DMS53 treated with DMSO at 0.1 percent for 48 hours (cell line): Measurements from ENCODE around the gene INSIG1.

Experiments
- DNase-seq: peaks from one replicate; lab custom pipeline; 2025; ENCODE audit not compliant: unreplicated experiment; lab: John Stamatoyannopoulos, UW

The INSIG1 gene

DNA sequence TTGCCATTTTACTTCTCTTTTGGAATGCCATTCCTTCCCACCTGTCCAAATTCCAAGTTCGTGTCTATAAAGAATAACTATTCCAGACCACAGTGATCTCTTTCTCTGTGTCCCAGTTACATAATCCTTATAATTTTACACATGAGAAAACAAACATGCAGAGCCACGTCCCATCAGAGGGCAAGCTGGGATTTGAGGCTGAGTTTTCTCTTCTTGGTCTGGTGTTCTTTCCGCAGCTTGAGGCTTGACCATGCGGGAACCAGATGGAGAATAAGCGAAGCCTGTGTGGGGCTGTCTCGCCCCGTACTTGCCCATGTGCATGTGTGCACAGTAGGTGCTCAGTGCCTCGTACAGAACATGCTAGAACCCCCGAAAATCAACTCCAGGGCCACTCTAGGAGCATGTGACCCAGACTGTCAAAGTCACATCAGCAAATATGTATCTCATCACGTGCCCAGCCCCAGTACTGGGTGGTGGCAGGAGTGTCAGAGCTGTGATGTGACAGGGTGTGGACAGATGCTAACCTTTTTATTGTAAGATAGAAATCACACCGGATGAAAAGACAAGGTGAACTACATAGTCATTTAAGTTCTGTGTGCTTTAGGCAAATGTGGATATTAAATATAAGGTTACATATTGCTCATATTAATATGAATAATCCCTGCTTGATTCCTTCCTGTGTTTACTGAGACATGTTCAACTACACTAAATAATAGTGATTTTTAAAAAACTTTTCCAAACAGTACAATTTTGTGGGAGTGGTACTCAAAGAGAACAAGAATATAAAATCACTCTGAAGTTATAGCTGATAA, 3.2 kb downstream of the INSIG1 start:
- DNase-seq: no peak

DNA sequence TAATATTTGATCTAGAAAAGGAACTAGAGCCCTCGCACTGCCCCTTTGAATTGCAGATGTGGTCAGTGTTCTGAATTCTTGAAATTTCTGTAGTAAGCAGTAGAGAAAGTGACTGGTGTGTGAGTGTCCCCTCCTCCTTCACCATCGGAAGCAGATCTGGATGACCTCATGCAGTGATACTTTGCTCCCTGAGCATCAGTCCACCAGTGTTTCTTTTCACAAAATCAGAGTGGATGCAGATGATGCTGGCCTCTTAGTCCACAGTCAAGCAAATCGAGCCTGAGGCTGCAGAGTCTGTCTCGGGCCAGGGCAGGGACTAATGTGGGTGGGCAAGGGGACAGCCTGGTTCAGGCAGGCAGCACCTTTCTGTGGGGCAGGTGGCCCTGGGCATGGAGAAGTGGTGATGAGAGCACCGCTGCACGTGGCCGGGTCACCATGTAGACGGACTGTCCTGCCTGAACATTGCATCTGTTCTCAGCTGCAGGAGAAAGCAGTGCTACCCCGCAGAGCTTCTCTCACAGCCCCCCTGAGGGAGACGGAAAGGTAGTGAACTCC, 5.4 kb downstream of the INSIG1 start:
- no peak for DNase-seq

DNA sequence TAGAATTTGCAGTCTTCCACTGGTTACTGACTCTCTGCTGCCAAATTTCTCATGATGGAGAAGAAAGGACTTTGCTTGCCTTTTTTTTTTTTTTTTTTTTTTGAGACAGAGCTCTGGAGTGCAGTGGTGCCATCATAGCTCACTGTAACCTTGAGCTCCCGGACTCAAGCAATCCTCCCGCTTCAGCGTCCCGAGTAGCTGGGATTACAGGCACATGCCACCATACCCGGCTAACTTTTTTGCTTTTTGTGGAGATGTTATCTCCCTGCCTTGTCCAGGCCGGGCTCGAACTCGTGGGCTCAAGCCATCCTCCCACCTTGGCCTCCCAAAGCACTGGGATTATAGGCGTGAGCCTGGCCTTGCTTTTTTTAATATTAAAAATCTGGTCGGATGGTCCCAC, 6.2 kb downstream of the INSIG1 start:
- no peak for DNase-seq

DNA sequence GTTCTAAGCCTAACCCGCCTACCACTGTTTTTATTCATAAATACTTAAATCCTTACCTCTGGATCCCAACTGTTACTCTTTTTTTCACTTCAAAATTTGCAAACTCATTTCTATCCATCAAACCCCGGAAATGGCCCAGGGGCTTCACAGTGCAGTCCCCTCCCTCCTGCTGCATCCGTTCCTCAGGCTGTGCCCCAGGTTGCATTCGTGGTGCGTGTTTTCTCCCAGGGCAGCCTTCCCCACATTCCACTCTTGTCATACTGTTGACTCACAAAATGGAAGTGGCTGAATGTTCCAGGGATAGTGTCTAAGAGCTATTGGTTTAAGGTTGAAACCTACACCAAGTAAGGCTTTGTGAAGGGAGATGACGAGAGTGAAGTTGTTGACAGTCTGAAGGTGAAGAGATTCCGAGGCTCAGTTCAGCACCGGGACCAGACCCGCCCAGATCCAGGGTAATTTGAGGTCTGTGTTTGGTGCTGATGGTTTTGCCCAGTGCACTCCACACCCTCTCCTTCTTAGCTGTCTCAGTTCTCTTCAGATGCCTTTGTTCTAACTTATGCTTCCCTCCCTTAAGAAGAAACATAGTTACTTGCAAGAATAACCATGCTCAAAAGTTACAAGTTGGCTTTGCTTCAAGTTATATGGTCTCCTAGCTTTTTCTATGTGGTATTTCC, 7.7 kb downstream of the INSIG1 start:
- no peak for DNase-seq

DNA sequence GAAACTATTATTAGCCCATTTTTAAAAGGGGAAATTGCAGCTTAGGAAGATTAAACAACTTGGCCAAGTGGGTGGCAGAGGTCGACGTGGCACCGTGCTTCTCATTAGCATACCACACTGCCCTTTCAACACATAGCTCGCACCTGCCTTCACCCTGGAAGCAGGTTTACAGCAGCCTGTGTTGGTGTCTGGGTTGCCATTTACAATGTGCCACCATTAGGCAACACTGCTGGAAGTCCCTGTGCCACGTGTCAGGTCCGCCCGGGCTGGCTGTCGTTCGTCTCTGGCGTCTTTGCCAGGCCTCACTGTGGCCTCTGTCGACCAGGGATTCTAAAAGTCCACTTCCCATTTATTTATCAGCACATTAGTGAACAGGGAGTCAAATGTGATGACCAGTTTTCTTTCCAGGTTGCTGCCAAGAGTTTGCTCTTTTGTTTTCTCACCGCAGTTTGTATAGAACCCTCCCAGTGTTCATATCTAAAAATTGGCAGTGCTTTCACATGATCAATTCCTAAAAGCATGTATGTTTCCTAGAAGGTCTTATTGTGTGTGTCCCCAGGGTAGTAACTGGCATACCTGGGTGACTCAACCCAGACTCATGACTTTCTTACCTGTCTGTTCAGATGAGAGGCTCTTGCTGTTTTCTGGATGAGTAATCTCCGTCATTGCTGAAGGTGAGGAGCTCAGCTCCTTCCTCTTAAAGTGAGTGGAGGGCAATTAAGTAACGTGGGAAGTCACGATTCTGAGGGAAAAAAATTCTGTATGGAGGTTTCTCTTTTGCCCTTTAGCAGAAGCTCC, 9.2 kb downstream of the INSIG1 start:
- DNase-seq: no peak

DNA sequence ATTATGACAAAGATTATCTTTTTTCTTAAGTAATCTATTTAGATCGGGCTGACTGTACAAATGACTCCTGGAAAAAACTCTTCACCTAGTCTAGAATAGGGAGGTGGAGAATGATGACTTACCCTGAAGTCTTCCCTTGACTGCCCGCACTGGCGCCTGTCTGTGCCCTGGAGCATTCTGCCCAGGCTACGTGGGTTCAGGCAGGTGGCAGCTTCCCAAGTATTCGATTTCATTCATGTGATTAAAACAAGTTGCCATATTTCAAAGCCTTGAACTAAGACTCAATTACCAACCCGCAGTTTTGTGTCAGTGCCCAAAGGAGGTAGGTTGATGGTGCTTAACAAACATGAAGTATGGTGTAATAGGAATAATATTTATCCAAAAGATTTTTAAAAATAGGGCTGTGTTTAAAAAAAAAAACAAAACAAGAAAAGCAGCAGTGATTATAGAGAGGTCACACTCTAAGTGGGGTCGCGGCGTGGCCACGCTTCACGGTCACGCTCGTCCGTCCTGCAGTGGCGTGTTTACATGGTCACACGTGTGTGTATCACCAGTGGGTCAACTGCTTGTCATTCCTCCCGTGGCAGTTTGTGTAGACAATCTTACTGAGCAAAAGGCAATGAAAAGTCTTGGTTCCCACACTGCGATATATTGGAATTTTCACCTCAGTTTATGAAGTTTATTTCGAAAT, 10.8 kb downstream of the INSIG1 start:
- no peak for DNase-seq

DNA sequence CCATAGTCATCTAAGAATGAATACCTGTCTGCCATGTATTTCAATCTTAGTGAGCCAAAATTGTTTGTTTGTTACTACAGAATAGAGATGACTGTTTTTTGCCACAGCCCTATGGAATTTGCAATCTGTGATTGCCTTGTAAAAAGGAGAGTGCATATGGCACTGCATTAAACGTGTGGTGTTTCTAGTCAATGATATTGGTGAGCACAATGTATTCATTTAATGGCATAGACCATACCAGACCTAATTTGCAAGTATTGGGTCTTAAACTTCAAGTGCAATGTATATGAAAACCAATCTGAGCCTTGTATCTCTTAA, 11.3 kb downstream of the INSIG1 start:
- no peak for DNase-seq

DNA sequence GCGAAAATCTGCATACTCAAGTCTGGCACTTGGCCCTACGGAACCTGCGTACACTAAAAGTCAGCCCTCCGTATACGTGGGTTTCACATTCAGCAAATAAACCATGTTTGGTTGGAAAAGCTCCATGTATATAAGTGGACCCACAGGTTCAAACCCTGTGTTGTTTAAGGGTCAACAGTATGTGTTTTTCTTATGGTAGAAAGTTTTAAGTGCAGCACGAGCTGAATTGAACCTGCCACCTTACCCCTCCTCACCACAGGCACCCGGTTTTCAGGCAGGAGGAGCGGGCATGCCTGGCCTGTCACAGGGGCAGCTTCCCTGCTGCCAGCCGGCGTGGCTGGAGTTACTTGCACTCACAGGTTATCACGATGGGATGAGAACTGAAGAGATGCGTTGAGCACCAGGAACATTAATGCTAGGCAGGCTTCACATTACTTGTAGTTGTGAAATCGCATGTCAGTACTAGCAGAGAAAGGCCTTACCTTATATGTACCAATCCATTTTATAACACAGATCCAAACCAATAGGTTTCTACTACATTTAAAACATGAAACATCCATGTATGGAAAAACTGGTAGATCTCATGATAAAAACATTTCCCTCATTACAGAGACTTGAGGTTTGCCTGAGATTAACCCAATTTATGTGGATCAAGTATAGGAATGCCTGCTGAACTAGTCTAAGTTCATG, 12.9 kb downstream of the INSIG1 start:
- no peak for DNase-seq

DNA sequence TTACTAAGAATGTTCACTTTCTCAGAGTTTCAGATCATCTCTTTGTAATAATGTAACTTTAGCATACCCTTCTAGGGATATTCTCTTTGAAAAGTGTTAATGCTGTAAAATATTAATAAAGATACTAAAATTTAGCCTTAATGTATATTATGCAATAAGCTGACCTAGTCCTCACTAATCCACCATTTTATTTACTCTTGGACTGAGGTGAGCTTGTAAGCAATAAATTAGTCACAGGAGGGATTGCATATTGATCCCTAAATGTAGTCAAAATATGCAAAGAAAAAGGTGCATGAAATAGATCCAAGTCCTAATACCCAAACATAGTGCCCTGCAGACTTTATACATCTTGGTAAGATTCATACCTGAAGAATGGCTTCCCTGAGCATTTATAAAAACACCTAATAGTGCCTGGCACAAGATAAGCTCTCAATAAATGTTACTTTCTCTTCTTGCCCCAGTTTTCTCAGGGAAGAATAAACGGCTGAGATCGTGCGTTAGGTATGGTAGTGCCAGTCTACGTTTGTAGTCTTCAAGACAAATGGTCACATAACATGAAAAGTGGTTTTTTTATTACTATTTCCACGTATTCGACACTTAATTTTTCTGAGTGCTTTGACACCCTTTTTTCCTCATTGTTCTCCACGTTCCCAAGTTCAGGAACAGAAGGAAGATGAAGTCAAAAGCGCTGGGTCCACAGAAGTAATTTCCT, 14.3 kb downstream of the INSIG1 start:
- no peak for DNase-seq

DNA sequence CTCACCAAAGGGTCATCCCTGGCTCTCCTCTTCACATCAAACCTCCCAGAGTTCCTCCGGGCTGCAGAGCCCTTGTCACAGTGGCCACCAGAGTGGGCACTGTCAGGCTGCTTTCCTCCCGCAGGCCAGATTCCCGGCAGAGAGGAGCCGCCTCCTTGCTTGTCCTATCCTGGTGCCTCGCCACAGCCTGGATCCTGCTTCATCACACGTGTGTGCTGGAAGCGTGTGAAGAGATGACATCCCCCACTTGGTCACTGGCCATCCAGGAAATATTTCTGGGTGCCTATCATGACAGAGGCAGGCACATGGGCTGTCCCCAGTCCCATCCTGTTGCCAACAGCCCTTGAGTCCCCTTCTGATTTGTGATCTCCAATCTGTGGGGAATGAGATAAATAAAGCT, 15.0 kb downstream of the INSIG1 start:
- no peak for DNase-seq

DNA sequence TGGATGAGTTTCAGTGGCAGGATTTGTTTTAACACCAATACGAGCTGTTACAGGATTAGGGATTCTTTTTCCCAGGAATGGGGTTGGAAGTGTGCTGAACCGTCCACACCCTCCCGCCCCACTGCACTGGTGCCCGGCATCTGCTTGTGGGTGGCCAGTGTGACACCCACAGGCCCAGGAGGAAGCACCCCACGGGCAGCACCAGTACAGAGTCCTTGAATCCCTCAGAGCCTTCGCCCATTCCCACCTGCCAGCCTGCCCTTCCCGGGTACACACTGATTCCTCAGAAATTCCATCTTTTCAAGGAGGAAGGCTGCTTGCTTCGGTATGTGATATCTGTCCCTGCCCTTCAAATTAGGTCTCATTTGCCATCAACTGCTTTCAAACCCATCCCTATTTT, 15.4 kb downstream of the INSIG1 start:
- DNase-seq: no peak

DNA sequence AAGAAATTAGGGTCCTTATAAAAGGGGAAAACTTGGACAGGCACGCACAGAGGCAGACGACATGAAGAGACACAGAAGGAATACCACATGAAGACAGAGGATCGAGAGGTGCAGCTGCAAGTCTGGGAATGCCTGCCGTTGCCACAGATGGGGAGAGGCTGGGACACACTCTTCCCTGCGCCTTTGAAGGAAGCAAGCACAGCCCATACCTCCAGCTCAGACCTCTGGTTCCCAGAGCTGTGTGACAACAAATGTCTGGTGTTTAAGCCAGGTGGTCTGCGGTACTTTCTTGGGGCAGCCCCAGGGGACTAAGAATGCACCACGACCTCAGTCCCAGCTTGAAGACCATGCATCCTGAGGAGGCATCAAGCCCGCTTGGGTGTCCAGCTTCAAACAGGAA, 18.3 kb downstream of the INSIG1 start:
- DNase-seq: no peak

DNA sequence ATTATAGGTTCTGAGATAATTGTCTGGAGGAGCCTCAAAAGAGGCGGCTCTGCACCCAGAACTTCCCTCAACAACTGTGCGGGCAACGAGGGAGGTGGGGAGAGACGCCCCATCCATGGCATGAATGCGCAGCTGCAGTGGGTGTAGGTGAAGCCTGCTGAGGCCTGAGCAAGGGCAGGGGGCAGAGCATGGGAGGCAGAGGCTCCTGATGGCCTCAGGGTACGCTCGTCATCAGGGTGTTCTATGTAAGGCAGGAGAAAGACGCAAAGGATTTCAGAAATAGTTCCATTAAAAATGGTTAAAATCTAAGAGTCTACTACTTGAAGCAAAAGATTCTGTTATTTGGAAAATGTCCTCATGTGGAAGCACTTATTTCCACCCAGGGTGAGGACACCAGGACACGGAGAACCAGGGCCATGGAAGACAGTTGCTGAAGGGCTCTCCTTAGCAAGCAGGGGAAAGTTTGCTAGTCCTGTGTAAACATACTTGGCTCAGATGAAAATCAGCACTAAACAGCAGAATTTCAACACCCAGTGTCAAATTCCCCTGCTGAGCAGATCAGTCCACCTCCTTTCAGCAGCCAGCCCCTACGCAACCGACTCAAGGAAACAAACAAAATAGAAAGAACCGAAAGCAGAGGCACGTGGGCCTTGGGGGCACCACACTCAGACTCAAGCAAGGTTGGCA, 18.9 kb downstream of the INSIG1 start:
- DNase-seq: no peak

DNA sequence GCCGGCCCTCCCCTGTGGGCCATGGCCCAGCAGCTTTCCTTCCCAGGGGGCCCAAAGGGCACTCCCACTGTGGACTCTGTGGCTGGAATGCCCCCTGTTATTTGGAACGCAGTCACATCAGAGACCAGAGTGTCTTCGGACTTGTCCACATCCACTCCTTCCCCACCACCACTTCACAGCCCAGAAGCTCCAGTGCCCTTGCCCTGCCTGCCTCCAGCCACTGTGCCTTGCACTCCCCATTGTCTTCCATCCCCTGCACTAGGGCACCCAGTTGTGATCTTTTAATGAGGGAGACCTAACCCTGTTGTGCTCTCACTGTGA, 19.4 kb downstream of the INSIG1 start:
- DNase-seq: no peak

DNA sequence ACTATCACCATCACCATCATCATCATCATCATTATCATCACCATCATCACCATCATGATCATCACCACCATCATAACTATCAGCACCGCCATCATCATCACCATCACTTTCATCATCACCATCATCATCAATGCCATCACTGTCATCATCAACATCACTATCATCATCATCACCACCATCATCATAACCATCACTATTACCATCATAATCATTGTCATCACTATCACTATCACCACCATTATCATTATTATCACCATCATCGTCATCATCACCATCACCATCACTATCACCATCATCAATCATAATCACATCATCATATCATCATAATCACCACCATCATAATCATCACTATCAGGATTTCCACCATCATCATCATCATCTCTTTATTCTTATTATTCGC, 20.6 kb downstream of the INSIG1 start:
- DNase-seq: no peak

DNA sequence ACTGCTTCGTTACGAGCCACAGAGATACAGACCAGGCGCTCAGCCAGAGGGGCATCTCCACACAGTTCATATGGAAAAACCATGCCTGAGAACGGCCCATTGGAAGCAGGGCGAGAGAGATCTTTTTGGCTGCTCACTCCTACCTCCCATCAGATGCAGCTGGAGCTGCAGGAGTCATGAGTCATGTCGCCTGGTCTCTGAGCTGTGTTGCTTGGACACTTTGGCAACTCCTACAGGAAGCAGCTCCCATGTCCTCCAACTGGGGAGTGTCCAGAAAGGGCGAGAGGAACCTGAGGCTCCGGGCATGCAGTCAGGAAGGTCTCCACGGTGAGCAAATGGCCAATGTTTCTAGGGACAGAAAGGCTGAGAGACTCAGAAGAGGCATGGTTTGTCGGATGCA, 24.9 kb downstream of the INSIG1 start:
- DNase-seq: no peak

DNA sequence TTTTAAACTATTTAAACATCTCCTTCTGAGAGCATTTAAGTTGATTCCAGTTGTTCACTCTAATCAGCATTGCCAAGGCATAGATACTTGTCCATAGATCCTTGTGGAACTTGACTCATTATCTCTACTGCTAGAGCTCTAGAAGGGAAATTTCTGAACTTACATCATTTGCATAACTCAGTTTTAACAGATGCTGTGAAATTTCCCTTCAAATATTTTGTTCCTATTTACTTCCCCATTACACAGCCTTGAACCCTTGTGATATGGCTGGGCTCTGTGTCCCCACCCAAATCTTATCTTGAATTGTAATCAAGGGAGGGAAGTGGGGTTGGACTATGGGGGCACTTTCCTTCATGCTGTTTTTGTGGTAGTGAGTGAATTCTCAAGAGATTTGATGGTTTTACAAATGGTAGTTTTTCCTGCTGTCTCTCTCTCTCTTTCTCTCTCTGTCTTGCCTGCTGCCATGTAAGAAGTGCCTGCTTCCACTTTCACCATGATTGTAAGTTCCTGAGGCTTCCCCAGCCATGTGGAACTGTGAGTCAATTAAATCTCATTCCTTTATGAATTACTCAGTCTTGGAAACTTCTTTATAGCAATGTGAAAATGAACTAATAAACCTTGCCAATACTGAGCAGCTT, 25.4 kb downstream of the INSIG1 start:
- no peak for DNase-seq

DNA sequence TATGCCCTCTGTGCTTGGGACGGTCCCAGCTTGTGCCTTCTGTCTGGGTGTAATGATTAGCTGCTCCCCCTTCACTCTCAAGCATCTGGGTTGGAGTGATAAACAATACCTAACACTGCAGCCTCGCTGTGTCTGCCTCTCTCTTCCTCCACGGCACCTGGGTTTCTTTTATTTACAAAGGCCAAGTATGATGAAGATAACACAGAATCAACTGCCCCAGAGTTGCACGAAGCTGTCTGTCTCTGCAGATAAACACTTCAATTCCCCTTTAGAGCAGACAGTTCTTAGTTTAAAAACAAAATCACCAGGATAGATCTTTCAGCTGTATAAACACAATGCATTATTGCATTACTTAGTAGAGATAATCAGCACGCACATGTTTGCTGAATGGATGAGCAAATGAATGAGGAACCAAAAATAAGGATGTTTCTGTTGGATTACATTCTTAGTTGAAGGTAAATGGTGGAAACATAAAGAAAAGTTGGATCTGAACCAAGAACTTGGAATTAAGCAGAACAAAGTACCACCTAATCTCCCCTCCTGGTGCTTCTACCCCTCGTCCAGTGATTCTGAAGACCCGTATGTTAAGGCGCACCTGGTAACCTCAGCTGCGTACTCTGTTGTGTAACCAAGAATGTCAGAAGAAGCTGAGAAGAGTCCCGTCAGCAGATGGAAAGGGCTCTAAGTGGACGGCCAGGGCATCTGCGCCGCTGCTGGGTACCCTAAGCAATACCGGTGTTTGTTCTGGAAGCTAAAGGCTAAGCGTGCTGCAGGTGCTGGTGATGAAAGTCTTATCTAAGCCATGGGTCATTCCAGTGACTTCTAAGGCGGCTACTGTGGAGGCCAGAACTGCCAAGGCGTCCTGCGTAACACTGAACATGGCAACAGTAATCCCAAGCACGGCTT, 26.6 kb downstream of the INSIG1 start:
- no peak for DNase-seq
